Heart left ventricle (tissue), 16 donors: Measurements from ENCODE around the gene PPP1R8. TPM values are rescaled to one million over a fixed set of nuclear protein-coding genes. Genes with fewer than 3 reads are reported as not detected.

Source experiments
- ATAC-seq, 4 donors: fragments of 200-7000 bp; cut with Tn5 transposase; one replicate each; pipeline ENCODE4 v1.9.1; 2020 to 2022; ENCODE audit warnings: moderate library complexity in 4 of 4, mild to moderate bottlenecking in 3 of 4, moderate number of reproducible peaks in 1 of 4
- DNase-seq, 5 donors: peaks; one replicate each; pipeline ENCODE4 v3.0.0-alpha.2; 2020
- H3K27ac ChIP-seq, 12 donors: fragments of 200-600 bp; sonication (generic) in 4 of 12; one replicate each; pipeline versions ENCODE4 v1.5.0 to v1.8.0; 2016 to 2022; ENCODE audit warnings: mild to moderate bottlenecking in 2 of 12
- H3K27me3 ChIP-seq, 9 donors: fragments of 200-600 bp; sonication (generic) in 2 of 9; one replicate each; pipeline versions ENCODE4 v1.5.1 to v1.8.0; 2016 to 2022; ENCODE audit warnings: mild to moderate bottlenecking in 3 of 9
- H3K36me3 ChIP-seq, 9 donors: fragments of 200-600 bp; sonication (generic) in 2 of 9; one replicate each; pipeline versions ENCODE4 v1.5.0 to v1.8.0; 2018 to 2022; ENCODE audit warnings: mild to moderate bottlenecking in 2 of 9
- H3K4me1 ChIP-seq, 12 donors: fragments of 200-600 bp; sonication (generic) in 4 of 12; one replicate each; pipeline versions ENCODE4 v1.5.0 to v1.8.0; 2016 to 2022; ENCODE audit warnings: mild to moderate bottlenecking in 3 of 12
- H3K4me3 ChIP-seq, 12 donors: fragments of 200-600 bp; sonication (generic) in 4 of 12; one replicate each; pipeline versions ENCODE4 v1.5.0 to v1.8.0; 2017 to 2022; ENCODE audit warnings: mild to moderate bottlenecking in 9 of 12, moderate library complexity in 4 of 12
- H3K9me3 ChIP-seq, 12 donors: fragments of 200-600 bp; sonication (generic) in 4 of 12; one replicate each; pipeline versions ENCODE4 v1.5.0 to v1.8.0; 2016 to 2022; ENCODE audit warnings: mild to moderate bottlenecking in 1 of 12
- POLR2A ChIP-seq, 2 donors: fragments of 450-650 bp; IDR thresholded peaks; one replicate each; pipeline ENCODE4 v1.6.1; 2017; ENCODE audit warnings: antibody characterized with exemption in 2 of 2, mild to moderate bottlenecking in 2 of 2, moderate library complexity in 2 of 2
- WGBS, 4 donors: extraction: QIAGEN DNeasy Blood & Tissue Kit in 2 of 4; methylation state at CpG; one replicate each; pipeline versions ENCODE4 v1.1.5 to v1.1.7; 2013 to 2018; 5-methylcytosine and 5-hydroxymethylcytosine counted together
- intact Hi-C, 10 donors: fragments of 100-400 bp; cut with DNase I; formaldehyde crosslinking; loops; one replicate each; pipeline versions ENCODE4 v1.11.1 to v1.14.2; 2022
- polyA plus RNA-seq, 2 donors: library from polyadenylated mRNA; stranded (reverse); fragments of 200-250 nt; gene quantifications; one replicate each; pipeline ENCODE4 v1.2.3, GENCODE V29; 2013
- total RNA-seq, 9 donors: library from RNA; depleted of rRNA in 2 of 9; stranded (reverse); fragments of >200 nt in 2 of 9; fragmentation: NEBNext Ultra II Directional in 3 of 9; extraction: Animal tissue kit (Norgen Biotek cat#: 25700) in 3 of 9; gene quantifications; one replicate each; pipeline versions ENCODE4 v1.1.0 to v1.2.4, GENCODE V29; 2016 to 2023
- TF ChIP-seq, protein P1 (sequence below), 12 donors: fragments of 200-600 bp; sonication (generic) in 4 of 12; IDR thresholded peaks; one replicate each; pipeline versions ENCODE4 v1.5.0 to v1.8.0; 2018 to 2022; ENCODE audit warnings: antibody characterized with exemption in 12 of 12, mild to moderate bottlenecking in 5 of 12
- donor health status: ischemic (EF 13 %, LVEDD 7.1; RV severe dilation, severe dysfunction).
- donor health status: healthy with polysubstance abuse.
- donor health status: DM: no; HTN: yes; CAD: no.
- donor health status: DM: no; HTN: no; CAD: no.
- donor health status: ischemic (EF 25% LVEDD 6.9; RV normal size, moderate dysfunction).
- donor health status: ischemic (EF 25% LVEDD 5.7; RV mildly dilated, moderate dysfunction).
- donor health status: healthy.
- donor health status: DM: yes; HTN: yes; CAD: no.
- donor health status: ischemic (EF 35%, LVEDD 5.7; RV mildly dilated, moderate dysfunction).
- donor health status: nonischemic (EF 11% LVEDD 7.7; RV severe dilation, severe dysfunction).
- donor health status: DM: yes; HTN: yes; CAD: no.
- donor health status: PGD.
- donor health status: ischemic (EF 29% LVEDD 5.4; RV normal size, mild dysfunction).
- donor health status: nonischemic (EF 23%, LVEDD 6.1; RV moderate dilation, normal function).

PPP1R8 gene
- total and polyA plus RNA-seq, 11 donors, result 13.3 to 32.9 (median 25.1) TPM

- DNase-seq, result no peak
- 79 to 92% (median 85%) methylated on average over 1 of the region's 1 CpG for WGBS, 4 donors
- no peak for ATAC-seq
- Histone ChIP-seq H3K9me3 (no peaks in the 10 kb centered on the region), H3K36me3 (peaks cover 0 to 86% (median 73%) of the 10 kb centered on the region in 9 donors), H3K4me1 (no peaks in the 10 kb centered on the region), H3K27me3 (no peaks in the 10 kb centered on the region), H3K4me3 (no peak overlapping the region), H3K27ac (no peak overlapping the region)
- TF ChIP-seq, protein P1, sequence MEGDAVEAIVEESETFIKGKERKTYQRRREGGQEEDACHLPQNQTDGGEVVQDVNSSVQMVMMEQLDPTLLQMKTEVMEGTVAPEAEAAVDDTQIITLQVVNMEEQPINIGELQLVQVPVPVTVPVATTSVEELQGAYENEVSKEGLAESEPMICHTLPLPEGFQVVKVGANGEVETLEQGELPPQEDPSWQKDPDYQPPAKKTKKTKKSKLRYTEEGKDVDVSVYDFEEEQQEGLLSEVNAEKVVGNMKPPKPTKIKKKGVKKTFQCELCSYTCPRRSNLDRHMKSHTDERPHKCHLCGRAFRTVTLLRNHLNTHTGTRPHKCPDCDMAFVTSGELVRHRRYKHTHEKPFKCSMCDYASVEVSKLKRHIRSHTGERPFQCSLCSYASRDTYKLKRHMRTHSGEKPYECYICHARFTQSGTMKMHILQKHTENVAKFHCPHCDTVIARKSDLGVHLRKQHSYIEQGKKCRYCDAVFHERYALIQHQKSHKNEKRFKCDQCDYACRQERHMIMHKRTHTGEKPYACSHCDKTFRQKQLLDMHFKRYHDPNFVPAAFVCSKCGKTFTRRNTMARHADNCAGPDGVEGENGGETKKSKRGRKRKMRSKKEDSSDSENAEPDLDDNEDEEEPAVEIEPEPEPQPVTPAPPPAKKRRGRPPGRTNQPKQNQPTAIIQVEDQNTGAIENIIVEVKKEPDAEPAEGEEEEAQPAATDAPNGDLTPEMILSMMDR (IDR thresholded peaks at IDR 0.05), result no peak
- no peak for TF ChIP-seq POLR2A (IDR thresholded peaks at IDR 0.05)
- intact Hi-C loops, result no loop called here
These were observed 20.7 kb upstream of the PPP1R8 start for GRCh38 chr1:27809883-27810282.

GRCh38 chr1:27811741-27812500, 18.7 kb upstream of the PPP1R8 start:
- TF ChIP-seq POLR2A (IDR thresholded peaks at IDR 0.05), result no peak
- TF ChIP-seq, protein P1 (IDR thresholded peaks at IDR 0.05), result no peak
- H3K4me1 ChIP-seq, result peaks cover 0 to 6% (median 0%) of the 10 kb centered on the region in 12 donors
- no peak for DNase-seq
- H3K36me3 ChIP-seq, result peaks cover 0 to 80% (median 68%) of the 10 kb centered on the region in 9 donors
- no peak overlapping the region for H3K4me3 ChIP-seq
- no peak overlapping the region for H3K27ac ChIP-seq
- intact Hi-C loops, result no loop called here
- ATAC-seq, result no peak
- no peaks in the 10 kb centered on the region for H3K9me3 ChIP-seq
- H3K27me3 ChIP-seq, result no peaks in the 10 kb centered on the region
- WGBS, 4 donors, result 93 to 96% (median 96%) methylated on average over 6 of the region's 6 CpGs

DNA sequence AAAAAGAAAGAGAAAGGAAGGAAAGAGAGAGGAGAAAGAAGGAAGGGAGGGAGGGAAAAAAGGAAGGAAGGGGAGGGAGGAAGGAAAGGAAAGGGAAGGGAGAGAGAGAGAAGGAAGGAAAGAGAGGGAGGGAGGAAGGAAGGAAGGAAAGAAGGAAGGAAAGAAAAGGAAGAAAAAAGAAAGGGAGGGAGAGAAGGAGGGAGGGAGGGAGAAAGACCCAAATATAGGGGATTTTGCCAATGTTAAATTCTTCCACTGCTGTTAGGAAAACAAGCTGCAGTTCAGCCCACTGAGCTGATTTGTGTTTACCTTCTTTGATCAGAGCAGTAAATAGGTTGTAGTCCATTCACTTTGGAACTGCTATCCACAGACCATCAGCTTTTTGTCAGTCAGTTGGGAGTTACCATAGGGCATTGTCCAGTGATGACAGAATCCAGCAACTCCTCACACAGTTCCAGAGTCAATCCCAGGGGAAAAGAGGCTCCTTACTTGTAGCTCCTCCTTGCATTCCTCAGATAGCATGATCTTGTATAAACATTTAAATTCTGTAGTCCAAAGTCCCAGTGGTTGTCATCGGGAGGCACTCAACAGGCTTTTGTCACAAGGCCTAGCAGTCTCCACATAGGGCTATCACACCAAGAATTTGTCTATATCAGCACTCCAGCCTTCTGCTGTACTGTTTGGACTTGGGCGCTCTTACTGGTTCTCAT, 13.5 kb upstream of the PPP1R8 start:
- no peak overlapping the region for H3K4me3 ChIP-seq
- WGBS, 4 donors, result 34 to 62% (median 42%) methylated on average over 2 of the region's 2 CpGs
- peak in 3 of 4 donors; percentile 70 to 77 (median 71) for ATAC-seq
- no peaks in the 10 kb centered on the region for H3K27me3 ChIP-seq
- H3K9me3 ChIP-seq, result no peaks in the 10 kb centered on the region
- peaks cover 0 to 90% (median 83%) of the 10 kb centered on the region in 9 donors for H3K36me3 ChIP-seq
- peaks cover 0 to 15% (median 0%) of the 10 kb centered on the region in 12 donors for H3K4me1 ChIP-seq
- peak overlapping the region in 7 of 12 donors; percentile 9 to 27 (median 14) for H3K27ac ChIP-seq
- peak in 1 of 5 donors; percentile 23 for DNase-seq
- intact Hi-C loops, result no loop called here
- no peak for TF ChIP-seq POLR2A (IDR thresholded peaks at IDR 0.05)
- TF ChIP-seq, protein P1 (IDR thresholded peaks at IDR 0.05), result no peak

DNA sequence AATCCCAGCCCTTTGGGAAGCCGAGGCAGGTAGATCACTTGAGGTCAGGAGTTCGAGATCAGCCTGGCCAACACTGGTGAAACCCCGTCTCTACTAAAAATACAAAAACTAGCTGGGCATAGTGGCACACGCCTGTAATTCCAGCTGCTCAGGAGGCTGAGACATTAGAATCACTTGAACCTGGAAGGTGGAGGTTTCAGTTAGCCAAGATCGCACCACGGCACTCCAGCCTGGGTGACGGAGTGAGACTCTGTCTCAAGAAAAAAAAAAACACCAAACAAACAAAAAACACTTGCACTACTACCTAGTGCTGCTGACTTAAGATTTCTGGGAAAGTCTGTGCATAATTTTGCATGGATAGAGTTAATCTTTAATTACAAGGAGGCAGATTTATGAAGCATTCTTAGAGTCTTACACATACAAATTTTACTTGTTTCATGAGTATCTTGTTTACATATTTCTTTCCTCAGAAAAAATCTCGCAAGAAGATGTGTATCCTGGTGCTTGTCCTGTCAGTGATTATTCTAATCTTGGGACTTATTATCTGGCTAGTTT, 8.7 kb upstream of the PPP1R8 start:
- Histone ChIP-seq H3K27me3 (no peaks in the 10 kb centered on the region), H3K27ac (no peak overlapping the region), H3K36me3 (peaks cover 0 to 78% (median 74%) of the 10 kb centered on the region in 9 donors), H3K4me1 (peaks cover 0 to 11% (median 0%) of the 10 kb centered on the region in 12 donors), H3K9me3 (no peaks in the 10 kb centered on the region), H3K4me3 (no peak overlapping the region)
- intact Hi-C loops, result no loop called here
- DNase-seq (no peak), ATAC-seq (no peak)
- WGBS, 4 donors, result 90 to 94% (median 92%) methylated on average over 8 of the region's 8 CpGs
- no peak for TF ChIP-seq POLR2A (IDR thresholded peaks at IDR 0.05)
- TF ChIP-seq, protein P1 (IDR thresholded peaks at IDR 0.05), result no peak
